Type B pancreatic cell (in vitro differentiated cells): ENCODE results near the gene CAMK1D. TPM values are rescaled to one million over a fixed set of nuclear protein-coding genes. Genes with fewer than 3 reads are reported as not detected.

Experiments used
- DNase-seq: peaks from one replicate; pipeline ENCODE4 v3.0.0; 2021; ENCODE audit warnings: mixed read lengths; ENCODE audit not compliant: unreplicated experiment; ENCODE audit errors: extremely low spot score
- H3K27ac Mint-ChIP-seq: 2 replicates; pipeline ENCODE4 v1.8.0; 2021; ENCODE audit warnings: mild to moderate bottlenecking, mixed read lengths
- H3K27me3 Mint-ChIP-seq: 2 replicates; pipeline ENCODE4 v1.8.0; 2021; ENCODE audit warnings: mixed read lengths
- H3K36me3 Mint-ChIP-seq: 2 replicates; pipeline ENCODE4 v1.8.0; 2021; ENCODE audit warnings: mixed read lengths
- H3K4me1 Mint-ChIP-seq: one replicate; pipeline ENCODE4 v1.8.0; 2021; ENCODE audit warnings: mixed read lengths; ENCODE audit not compliant: unreplicated experiment
- H3K4me3 Mint-ChIP-seq: 2 replicates; pipeline ENCODE4 v1.8.0; 2021; ENCODE audit warnings: mild to moderate bottlenecking, mixed read lengths
- H3K9me3 Mint-ChIP-seq: 2 replicates; pipeline ENCODE4 v1.8.0; 2021; ENCODE audit warnings: mixed read lengths
- total RNA-seq: library from RNA; stranded (reverse); gene quantifications from 2 replicates; pipeline ENCODE4 v1.2.1, GENCODE V29; 2021; ENCODE audit warnings: low replicate concordance
- TF ChIP-seq, protein P1 (sequence below): fragments of 200-600 bp; sonication (generic); conservative IDR thresholded peaks from 2 replicates; pipeline ENCODE4 v1.5.0; 2021; ENCODE audit warnings: antibody characterized with exemption, mild to moderate bottlenecking

Gene CAMK1D
- total RNA-seq, 1 donor from 2014 or later: 12.2 TPM

DNA sequence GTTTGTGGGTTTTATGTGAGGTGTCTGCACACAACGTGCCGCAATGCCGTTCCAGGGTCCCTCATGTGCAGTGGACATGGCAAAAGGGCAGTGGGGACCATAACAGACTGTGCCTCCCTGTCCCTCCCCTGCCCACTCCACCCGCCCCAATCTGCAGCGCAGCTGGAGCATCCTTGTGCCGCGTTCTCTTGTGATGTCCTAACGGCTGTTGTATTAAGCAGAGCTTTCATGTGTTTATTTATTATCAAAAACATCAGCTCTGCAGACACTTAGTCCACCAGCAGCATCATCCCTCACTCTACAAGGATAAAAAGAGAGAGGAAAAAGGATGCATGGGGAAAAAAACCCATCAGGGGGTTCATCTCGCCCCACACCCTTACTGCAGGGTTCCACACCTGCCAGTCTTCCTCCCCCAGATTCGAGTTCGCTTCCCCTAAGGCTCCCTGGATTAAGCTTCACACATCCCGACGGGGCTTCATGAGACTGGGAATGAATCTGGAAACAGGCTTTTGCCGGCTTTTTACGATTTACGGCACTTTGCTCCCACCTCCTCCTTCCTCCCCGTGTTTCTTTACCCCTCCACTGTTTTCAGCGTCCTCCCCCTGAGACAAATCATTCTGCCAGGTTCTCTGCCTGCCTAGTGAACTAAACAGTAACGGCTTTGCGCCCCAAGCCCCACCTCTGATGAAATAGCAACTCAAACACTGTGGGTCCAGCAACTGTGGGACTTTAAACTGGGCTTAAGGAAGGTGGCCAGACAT is 301.4 kb downstream of the CAMK1D start:
- H3K9me3 Mint-ChIP-seq: peaks cover 4% of the 10 kb centered on the region
- peaks cover 5% of the 10 kb centered on the region for H3K4me1 Mint-ChIP-seq
- no peaks in the 10 kb centered on the region for H3K27me3 Mint-ChIP-seq
- no peaks in the 10 kb centered on the region for H3K36me3 Mint-ChIP-seq
- H3K27ac Mint-ChIP-seq: no peak overlapping the region
- DNase-seq: no peak
- no peak overlapping the region for H3K4me3 Mint-ChIP-seq
- TF ChIP-seq, protein P1, sequence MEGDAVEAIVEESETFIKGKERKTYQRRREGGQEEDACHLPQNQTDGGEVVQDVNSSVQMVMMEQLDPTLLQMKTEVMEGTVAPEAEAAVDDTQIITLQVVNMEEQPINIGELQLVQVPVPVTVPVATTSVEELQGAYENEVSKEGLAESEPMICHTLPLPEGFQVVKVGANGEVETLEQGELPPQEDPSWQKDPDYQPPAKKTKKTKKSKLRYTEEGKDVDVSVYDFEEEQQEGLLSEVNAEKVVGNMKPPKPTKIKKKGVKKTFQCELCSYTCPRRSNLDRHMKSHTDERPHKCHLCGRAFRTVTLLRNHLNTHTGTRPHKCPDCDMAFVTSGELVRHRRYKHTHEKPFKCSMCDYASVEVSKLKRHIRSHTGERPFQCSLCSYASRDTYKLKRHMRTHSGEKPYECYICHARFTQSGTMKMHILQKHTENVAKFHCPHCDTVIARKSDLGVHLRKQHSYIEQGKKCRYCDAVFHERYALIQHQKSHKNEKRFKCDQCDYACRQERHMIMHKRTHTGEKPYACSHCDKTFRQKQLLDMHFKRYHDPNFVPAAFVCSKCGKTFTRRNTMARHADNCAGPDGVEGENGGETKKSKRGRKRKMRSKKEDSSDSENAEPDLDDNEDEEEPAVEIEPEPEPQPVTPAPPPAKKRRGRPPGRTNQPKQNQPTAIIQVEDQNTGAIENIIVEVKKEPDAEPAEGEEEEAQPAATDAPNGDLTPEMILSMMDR: no peak

DNA sequence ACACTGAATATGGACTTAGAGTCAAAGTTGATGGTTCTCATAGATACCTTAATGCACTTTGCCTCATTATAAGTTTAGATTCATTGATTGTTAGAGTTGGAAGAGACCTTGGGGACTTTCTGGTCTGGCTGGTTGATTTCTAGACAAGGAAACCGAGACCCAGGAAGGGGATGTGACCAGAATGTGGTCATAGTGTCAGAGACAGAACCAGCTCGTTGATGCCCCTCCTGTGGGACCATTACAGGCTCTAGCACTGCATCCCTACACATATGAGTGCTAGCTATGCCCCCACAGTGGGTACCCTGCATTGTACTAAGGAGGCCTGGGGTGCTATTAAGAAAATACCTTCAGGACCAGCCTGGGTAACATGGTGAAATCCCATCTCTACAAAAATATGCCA is 306.6 kb downstream of the CAMK1D start:
- Mint-ChIP-seq H3K36me3 (peaks cover 4% of the 10 kb centered on the region), H3K4me1 (no peaks in the 10 kb centered on the region), H3K9me3 (peaks cover 4% of the 10 kb centered on the region), H3K4me3 (no peak overlapping the region), H3K27ac (no peak overlapping the region), H3K27me3 (no peaks in the 10 kb centered on the region)
- no peak for DNase-seq
- TF ChIP-seq, protein P1: no peak

DNA sequence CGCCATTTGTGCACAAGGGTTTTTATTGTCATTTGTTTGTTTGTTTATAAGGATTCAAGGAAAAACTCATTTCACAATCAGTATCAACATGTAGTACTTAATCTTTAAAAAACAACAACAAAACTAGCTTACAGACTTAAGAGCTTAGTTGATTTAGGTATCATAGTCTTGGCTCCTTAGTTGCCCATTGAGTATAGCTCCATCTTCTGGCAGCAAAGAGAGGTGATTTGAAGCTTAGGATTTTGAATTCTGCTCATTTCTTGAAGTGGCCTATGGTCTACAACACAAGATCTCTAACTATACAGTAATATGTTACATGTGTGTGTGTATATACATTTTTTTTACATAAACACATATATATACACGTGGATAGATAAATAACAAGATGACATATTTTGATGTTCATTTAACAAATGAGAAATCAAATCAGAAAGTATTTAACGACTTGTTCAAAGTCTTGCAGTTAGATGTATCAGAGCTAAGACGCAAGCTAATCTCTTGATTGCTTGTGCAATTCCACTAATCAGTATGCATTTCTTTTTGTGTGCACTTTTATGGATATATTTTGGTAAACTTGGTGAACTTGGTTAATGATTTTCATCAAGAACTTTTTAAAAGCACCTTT is 307.3 kb downstream of the CAMK1D start:
- Mint-ChIP-seq H3K27me3 (no peaks in the 10 kb centered on the region), H3K4me3 (no peak overlapping the region), H3K27ac (no peak overlapping the region), H3K9me3 (peaks cover 4% of the 10 kb centered on the region), H3K4me1 (no peaks in the 10 kb centered on the region), H3K36me3 (peaks cover 4% of the 10 kb centered on the region)
- TF ChIP-seq, protein P1: peak; percentile 75
- DNase-seq: no peak

DNA sequence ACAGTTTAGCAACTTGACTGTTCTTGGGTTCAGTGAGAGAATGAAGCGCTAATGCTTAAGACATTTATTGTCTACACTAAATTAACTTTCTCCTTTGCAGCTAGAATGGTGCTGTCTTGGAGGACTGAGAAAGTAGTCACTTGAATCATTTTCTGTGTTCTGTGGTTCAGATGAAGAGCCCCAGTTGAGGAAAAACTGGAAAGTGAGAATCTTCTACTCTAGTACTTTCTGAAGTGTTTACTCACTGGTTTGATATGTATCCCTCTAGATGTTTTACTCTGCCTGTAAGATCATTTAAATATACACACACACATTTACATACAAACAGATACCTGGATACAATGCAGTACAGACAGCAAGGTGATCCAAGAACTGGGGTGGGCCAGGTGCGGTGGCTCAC is 308.1 kb downstream of the CAMK1D start:
- TF ChIP-seq, protein P1: no peak
- H3K27me3 Mint-ChIP-seq: no peaks in the 10 kb centered on the region
- peaks cover 4% of the 10 kb centered on the region for H3K9me3 Mint-ChIP-seq
- DNase-seq: no peak
- no peak overlapping the region for H3K27ac Mint-ChIP-seq
- H3K36me3 Mint-ChIP-seq: peaks cover 4% of the 10 kb centered on the region
- peaks cover 4% of the 10 kb centered on the region for H3K4me1 Mint-ChIP-seq
- no peak overlapping the region for H3K4me3 Mint-ChIP-seq

DNA sequence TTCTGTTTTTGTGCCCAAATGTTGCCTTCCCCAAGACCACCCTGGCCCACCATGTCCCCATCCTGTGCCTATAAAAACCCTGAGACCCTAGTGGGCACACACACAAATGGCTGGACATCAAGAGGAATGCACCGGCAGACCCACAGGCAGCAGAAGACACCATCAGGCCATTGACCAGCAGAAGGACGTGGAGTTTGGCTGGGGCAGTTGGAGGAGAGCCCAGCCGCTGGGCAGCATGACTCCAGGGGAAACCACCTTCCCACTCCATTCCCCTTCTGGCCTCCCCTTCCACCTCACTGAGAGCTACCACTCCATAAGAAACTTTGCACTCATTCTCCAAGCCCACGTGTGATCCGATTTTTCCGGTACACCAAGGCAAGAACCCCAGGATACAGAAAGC is 309.2 kb downstream of the CAMK1D start:
- Mint-ChIP-seq H3K4me1 (peaks cover 4% of the 10 kb centered on the region), H3K27me3 (no peaks in the 10 kb centered on the region)

More for the DNA sequence above, 309.2 kb downstream of the CAMK1D start:
- H3K9me3 Mint-ChIP-seq: peaks cover 4% of the 10 kb centered on the region
- H3K4me3 Mint-ChIP-seq: no peak overlapping the region
- H3K36me3 Mint-ChIP-seq: peaks cover 4% of the 10 kb centered on the region
- TF ChIP-seq, protein P1: no peak
- no peak overlapping the region for H3K27ac Mint-ChIP-seq
- DNase-seq: no peak
